ENCODE results near the gene BTG2.
"Not testable (repeated sequence)": the region's sequence is repeated elsewhere in the genome, so short reads cannot be mapped to it uniquely, and the experiment has no call there.

Gene BTG2

DNA sequence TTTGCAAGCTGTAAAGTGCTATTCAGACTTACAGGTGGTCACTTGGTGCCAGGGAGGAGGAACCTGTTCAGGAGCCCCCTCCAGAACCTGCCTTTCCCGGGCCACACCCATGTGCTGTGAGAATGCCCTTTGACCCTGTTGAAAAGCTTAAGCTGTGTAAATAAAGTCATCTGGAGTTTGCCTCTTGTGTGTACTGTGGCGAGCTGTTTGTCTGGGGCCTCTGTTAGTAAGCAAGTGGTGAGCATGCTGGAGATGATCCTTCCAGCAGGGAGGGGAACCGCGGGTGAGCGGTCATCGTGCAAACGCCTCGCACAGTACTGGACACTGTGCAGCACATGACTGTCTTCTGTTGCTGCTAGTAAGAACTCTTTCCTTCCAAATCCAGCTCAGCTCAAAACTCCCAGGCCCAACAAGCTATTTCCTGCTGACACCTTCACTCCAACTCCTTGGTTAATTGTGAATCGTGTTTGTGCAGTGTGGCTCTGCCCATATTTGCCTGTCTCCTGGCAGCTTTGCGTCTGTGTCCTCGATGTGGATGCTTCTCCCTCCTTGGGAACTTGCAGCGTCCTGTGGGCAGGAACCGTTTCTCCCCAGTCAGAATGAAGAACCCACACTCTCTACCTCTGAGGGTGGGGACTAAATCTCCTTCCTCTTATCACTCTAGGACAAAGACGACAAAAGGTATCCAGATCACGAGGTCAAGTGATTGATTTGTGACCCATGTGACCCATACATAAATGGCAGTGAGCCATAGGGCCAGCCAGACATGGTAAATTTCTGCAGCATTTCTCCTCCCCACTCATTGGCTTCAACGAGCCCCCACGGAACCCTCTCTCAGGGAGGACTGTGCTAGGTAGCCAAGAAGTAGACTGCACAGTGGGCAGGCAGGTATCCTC lies 13.9 kb upstream of the BTG2 start:
- no peak for DNase-seq (ENCODE audit: low read depth in 2 of 3, low spot score in 2 of 3)

DNA sequence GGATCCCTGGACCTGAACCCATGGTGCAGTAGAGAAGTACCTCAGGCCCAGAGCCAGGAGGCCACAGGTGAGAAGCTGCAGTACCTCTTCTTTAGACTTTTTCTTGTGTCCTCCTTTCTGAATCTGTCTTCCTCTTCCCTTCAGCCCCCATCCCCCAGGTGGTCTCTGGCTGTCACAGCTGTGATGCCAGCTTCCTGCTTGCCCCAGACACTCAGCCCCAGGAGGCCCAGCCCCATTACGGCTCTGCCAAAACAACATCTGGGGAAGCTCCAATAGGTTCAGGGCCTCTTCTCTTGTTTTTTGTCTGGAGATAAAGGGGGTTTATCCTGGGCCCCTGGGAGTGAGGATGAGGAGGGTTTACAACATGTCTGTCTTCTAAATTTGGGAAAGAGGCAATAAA lies 9.5 kb upstream of the BTG2 start:
- no peak for DNase-seq (ENCODE audit: low read depth in 2 of 3, low spot score in 2 of 3)

DNA sequence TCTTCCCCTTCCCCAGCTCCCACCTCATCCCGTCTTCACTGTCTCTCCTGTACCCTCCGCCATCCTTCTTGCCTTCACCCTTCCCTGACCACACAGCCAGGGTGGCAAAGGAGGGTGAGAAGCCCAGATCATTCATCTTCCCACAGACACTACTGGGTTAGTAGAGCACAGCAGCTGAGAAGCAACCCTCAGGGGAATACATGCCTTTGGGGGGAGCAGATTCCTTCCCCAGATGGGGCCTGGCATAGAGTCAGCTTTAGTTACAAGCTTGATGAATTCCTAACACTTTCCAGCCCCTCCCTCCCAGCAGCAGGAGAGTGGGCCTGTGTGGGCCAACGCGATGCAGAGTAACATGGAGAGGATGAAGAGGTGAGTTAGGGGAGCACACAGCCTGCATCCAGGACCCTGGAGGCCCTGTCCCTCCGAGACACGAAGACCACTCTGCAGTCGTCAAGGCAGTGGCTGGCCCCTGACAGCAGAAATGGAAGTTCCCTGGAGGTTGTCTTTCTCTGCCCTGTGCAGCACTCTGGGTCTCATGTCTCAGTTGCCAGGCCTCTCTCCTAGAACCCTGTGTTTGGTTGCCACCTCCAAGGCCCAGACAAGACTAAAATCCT lies 8.8 kb upstream of the BTG2 start:
- no peak for DNase-seq (ENCODE audit: low read depth in 2 of 3, low spot score in 2 of 3)

DNA sequence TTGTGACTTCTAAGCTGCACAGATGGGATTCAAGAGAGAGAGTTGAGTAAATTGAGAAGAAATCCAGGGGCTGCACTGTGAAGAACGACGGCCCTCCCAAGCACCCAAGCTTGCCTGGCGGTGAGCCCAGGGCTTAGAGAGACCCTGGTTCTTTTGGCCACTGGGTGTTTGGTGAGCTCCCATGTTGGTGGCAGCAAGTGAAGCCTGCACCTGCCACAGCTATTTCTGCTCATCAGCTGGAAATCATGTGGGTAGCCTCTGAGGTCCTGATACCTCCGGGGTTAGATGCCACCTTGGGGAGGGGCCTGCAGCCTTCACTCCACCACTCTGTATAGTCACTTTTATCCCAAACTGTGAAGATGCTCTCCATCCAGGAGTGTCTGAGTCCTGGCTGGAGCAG lies 6.2 kb upstream of the BTG2 start:
- no peak for DNase-seq (ENCODE audit: low read depth in 2 of 3, low spot score in 2 of 3)

DNA sequence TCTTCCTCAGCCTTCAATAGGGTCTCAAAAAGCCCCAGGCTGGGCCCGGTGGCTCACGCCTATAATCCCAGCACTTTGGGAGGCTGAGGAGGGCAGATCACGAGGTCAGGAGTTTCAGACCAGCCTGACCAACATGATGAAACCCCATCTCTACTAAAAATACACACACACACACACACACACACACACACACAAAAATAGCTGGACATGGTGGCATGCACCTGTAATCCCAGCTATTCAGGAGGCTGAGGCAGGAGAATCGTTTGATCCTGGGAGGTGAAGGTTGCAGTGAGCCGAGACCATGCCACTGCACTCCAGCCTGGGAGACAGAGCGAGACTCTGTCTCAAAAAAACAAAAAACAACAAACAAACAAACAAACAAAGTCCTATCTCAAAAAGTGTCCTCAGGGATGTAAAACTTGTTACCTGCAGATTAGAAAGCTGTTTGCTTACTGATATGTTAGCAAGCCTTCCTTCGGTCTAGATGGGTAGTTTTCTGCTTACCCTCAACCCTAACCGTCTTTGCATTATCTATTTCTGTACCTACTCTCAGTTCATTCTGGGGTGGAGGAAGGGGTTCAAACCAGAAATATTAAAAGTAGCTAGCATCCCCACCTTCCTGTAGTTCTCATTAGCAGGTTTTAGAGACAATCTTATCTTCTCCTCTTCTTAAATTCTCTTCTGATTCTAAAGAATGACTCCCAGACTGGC lies 5.4 kb upstream of the BTG2 start:
- not testable (repeated sequence) for DNase-seq (ENCODE audit: low read depth in 2 of 3, low spot score in 2 of 3)

DNA sequence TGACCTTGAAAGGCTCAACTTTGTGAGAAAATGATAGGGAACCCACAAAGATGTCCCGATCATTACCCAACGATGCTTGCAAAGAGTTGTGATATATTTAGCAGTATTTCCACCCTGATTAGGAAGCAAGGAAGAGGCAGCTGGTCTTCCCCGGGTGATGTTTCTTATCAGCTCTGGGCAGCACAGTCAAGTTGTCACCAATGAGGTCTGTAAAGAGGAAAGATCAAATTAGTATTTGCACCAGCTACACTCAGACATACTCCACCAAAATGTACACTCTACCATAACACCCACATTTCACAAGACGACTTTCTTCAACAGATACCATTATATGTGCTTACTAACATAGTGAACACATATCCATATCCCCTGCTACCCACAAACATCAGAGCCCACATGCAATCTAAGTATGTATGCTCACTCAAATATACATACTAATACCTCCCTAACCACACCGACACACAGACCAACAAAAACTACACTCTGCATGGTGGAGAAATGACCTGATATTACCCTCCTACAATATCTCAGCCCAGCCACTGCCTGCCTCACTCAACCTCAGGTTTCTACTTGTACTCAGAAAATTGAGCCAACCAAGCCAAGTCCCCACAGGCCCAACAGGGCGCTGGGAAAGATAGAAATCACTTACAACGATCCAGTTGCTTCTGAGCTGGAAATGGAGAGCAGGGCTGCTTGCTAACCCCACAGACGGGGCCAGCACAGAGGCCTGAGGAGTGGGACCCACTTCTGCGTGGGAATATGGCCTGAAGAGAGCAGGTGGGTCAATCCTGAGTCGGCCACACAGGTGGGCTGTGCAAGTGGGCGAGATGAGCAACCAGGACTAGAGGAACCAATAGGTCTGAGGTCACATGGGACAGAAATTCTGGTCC lies 4.6 kb upstream of the BTG2 start:
- DNase-seq (ENCODE audit: low read depth in 2 of 3, low spot score in 2 of 3), result no peak

DNA sequence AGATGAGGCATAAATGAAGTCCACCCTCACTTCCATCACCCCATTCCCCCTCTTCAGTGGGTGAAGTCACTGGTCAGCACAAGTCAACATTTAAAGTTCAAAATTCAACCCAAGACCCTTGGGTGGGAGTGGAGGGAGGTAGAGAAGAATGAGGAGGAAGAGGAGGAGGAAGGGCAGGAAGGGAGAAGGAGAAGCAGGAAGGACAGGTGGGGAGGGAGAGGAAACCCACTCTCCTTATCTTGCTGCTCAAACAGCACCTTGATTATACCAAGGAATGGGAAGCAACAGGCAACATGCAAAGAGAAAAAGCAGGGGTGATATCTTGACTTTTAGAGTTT lies 4.0 kb upstream of the BTG2 start:
- no peak for DNase-seq (ENCODE audit: low read depth in 2 of 3, low spot score in 2 of 3)

DNA sequence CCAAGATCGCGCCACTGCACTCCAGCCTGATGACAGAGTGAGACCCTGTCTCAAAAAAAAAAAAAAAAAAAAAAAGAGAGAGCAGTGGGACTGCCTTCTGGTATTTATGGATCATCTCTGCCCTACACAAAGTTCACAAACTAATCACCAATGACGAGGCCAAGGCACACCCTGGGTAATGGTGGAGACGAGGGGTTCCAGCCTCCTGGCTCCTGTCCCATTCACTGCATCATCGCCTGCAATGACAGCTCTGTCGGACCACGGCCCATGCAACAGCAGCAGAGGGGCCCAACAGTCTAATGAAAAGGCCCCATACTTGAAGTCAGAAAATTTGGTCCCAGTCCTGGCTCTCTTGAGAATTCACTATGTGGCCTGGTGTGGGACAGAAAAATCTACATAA lies 2.9 kb upstream of the BTG2 start:
- DNase-seq (ENCODE audit: low read depth in 2 of 3, low spot score in 2 of 3), result no peak

DNA sequence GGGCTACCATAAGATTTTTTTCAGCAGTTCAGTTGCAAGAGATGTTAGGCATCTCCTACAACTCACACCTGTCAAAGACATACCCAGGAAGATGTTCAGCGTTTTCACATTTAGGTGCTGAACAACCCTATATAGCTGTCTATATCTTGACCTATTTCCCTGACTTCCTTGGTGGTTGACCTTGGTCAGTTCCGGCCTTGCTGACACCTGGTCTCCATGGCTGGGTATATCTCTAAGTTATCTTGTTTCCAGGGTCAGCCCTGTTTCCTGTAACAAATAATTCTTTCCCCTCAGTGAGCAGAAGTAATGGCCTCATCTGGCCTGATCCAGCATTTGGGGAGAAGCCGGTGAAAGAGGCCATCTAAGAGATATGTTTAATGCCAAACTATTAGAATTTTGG lies 2.4 kb upstream of the BTG2 start:
- no peak for DNase-seq (ENCODE audit: low read depth in 2 of 3, low spot score in 2 of 3)

DNA sequence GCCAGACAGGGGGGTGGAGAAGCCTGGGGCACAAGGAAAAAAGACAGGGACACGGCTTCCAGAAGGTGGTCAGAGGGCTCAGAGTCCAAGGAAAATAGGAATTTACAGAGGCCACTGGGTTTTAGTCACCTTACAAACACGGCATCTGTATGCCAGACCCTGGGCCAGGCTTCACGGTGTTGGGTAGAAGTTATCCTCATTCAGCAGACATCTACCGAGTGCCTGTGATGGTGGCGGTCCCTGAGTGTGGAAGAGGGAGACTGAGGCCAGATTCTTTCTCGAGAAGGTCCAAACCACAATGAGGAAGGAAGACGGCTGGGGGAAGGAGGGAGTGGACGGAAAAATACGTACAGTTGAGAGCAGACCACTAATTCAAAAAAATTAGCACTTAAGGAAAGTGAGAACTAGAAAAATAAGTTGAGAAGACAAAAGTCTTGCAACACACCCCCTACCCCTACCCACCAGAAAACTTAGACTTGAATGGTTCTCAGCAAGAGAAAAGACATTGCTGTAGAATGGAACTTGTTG lies 864 bp upstream of the BTG2 start:
- no peak for DNase-seq (ENCODE audit: low read depth in 2 of 3, low spot score in 2 of 3)

DNA sequence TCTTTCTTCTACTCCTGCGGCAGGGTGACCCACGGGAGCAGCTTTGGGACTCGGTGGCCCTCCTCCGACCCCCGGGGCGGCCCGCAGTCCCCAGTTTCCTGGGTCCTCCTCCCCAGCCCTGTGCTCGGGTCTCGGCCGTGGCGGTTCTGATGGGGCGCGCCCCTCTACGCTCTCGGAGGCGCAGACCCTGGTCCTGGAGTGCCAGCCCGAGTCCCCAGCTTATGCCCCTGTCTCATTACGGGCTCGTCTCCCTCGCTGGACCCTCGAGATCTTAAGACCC lies 430 bp downstream of the BTG2 start:
- no peak for DNase-seq (ENCODE audit: low read depth in 2 of 3, low spot score in 2 of 3)

DNA sequence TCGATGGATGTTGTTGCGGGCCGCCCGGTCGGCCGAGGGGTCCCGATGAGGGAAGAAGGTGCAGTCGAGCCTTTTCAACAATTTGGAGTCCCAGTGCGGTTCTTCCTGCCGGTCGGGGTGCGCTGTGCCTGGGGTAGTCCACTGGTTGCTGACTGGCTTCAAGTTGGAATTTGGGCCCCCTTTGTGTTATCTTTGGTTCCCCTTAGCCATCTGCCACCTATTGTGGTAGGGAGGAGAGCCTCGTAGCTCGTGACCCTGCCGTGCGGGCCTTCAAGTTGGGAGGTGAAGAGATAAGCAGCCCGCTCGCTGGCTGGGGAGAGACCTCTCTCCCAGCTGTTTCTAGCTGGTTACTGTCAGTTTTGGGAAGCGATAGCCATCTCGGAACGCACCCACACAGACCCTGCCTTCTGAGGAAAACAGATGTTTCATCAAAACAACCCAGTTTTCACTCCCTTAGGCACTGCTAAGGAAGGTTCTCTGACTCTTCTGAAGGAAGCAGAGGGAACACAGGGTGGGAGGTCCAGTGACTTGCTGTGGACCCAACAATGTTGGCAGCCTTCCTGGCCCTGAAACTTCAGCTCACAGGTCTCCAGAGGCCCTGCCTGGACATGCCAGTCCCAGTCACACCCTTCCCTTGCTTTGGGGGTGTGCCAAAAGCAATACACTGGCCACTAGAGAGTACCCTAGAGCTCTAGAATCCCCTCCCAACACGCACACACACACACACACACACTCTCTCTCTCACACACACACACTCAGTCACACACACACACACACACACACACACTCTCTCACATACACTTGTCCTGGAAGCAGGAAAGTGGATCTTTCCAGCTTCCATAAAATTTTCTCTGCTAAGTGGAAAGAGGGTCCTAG lies 1.0 kb downstream of the BTG2 start:
- DNase-seq (ENCODE audit: low read depth in 2 of 3, low spot score in 2 of 3), result no peak

DNA sequence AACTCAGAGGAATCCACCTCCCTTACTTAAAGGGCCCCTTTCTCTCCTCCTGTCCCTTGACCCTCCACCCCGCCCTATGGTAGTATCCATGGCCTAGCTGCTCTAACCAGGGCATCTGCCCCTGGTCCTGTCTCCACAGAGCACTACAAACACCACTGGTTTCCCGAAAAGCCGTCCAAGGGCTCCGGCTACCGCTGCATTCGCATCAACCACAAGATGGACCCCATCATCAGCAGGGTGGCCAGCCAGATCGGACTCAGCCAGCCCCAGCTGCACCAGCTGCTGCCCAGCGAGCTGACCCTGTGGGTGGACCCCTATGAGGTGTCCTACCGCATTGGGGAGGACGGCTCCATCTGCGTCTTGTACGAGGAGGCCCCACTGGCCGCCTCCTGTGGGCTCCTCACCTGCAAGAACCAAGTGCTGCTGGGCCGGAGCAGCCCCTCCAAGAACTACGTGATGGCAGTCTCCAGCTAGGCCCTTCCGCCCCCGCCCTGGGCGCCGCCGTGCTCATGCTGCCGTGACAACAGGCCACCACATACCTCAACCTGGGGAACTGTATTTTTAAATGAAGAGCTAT lies 1.7 kb downstream of the BTG2 start:
- no peak for DNase-seq (ENCODE audit: low read depth in 2 of 3, low spot score in 2 of 3)

DNA sequence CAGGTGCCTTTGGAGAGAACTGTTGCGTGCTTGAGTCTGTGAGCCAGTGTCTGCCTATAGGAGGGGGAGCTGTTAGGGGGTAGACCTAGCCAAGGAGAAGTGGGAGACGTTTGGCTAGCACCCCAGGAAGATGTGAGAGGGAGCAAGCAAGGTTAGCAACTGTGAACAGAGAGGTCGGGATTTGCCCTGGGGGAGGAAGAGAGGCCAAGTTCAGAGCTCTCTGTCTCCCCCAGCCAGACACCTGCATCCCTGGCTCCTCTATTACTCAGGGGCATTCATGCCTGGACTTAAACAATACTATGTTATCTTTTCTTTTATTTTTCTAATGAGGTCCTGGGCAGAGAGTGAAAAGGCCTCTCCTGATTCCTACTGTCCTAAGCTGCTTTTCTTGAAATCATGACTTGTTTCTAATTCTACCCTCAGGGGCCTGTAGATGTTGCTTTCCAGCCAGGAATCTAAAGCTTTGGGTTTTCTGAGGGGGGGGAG lies 2.4 kb downstream of the BTG2 start:
- DNase-seq (ENCODE audit: low read depth in 2 of 3, low spot score in 2 of 3), result no peak

DNA sequence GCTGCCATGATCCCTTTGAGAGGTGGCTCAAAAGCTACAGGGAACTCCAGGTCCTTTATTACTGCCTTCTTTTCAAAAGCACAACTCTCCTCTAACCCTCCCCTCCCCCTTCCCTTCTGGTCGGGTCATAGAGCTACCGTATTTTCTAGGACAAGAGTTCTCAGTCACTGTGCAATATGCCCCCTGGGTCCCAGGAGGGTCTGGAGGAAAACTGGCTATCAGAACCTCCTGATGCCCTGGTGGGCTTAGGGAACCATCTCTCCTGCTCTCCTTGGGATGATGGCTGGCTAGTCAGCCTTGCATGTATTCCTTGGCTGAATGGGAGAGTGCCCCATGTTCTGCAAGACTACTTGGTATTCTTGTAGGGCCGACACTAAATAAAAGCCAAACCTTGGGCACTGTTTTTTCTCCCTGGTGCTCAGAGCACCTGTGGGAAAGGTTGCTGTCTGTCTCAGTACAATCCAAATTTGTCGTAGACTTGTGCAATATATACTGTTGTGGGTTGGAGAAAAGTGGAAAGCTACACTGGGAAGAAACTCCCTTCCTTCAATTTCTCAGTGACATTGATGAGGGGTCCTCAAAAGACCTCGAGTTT lies 3.1 kb downstream of the BTG2 start:
- no peak for DNase-seq (ENCODE audit: low read depth in 2 of 3, low spot score in 2 of 3)

DNA sequence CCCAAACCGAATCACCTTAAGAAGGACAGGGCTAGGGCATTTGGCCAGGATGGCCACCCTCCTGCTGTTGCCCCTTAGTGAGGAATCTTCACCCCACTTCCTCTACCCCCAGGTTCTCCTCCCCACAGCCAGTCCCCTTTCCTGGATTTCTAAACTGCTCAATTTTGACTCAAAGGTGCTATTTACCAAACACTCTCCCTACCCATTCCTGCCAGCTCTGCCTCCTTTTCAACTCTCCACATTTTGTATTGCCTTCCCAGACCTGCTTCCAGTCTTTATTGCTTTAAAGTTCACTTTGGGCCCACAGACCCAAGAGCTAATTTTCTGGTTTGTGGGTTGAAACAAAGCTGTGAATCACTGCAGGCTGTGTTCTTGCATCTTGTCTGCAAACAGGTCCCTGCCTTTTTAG lies 3.6 kb downstream of the BTG2 start:
- no peak for DNase-seq (ENCODE audit: low read depth in 2 of 3, low spot score in 2 of 3)

DNA sequence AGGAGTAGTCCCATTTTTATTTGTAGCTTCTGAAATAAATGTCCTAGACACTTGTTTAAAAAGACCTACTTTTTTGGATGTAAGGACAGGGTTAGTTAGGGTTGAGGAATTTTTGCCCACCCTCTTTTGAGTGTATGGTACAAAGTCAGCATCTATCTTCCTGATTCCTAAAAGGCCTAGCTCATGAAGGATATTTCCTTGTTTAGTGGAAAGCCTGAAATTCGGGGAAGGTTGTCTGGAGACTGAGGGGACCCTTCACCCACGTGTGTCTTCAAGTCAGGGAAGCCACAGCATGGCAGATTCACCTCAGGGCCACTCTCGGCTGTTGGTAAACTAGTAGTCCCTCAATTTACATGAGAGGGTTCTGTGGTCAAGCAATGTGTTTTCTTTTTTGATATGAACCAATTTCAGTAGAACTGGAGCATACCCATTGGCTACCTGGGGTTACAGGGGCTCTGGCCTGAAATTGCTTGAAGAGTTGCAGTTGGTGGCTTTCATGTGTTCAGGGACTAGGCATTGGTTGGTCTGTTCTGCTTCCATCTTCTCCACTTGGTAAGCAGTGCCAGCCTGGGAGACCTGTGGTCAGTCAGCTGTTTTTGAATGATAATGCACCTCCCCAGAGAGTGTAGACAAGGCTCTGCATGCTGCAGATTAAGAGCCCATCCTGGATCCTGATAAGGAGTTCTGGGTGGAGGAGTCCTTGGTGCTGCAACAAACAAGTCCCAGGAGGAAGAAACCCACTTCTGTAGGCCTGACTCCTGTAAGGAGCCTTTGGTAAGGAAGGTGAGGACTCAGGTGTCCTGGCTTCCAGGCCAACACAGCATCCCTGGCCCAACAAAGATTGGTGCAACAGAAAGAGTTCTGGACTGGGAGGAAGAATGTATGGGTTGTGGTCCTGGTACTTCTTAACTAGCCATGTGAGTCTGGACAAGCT lies 6.3 kb downstream of the BTG2 start:
- DNase-seq (ENCODE audit: low read depth in 2 of 3, low spot score in 2 of 3), result no peak

DNA sequence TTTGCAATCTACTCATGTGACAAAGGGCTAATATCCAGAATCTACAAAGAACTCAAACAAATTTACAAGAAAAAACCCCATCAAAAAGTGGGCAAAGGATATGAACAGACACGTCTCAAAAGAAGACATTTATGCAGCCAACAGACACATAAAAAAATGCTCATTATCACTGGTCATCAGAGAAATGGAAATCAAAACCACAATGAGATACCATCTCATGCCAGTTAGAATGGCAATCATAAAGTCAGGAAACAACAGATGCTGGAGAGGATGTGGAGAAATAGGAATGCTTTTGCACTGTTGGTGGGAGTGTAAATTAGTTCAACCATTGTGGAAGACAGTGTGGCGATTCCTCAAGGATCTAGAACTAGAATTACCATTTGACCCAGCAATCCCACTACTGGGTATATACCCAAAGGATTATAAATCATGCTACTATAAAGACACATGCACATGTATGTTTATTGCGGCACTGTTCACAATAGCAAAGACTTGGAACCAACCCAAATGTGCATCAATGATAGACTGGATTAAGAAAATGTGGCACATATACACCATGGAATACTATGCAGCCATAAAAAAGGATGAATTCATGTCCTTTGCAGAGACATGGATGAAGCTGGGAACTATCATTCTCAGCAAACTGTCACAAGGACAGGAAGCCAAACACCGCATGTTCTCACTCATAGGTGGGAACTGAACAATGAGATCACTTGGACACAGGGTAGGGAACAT lies 8.9 kb downstream of the BTG2 start:
- DNase-seq (ENCODE audit: low read depth in 2 of 3, low spot score in 2 of 3), result not testable (repeated sequence)

Measured in activated CD8-positive, alpha-beta memory T cell treated with anti-CD3 and anti-CD28 coated beads for 48 hours (primary cell).